Gastrocnemius medialis (tissue), 4 donors: ENCODE measurements around the gene SLC28A2.

Experiments used
- POLR2A ChIP-seq, 2 donors: fragments of 450-650 bp; IDR thresholded peaks; one replicate each; pipeline ENCODE4 v1.6.1; 2017; ENCODE audit warnings: antibody characterized with exemption in 2 of 2, mild to moderate bottlenecking in 2 of 2, moderate library complexity in 2 of 2
- TF ChIP-seq, protein P1 (sequence below), 5 experiments: fragments of 450-650 bp in 3 of 5; fragments of 200-600 bp in 2 of 5; sonication (generic) in 2 of 5; IDR thresholded peaks in 4 of 5; conservative IDR thresholded peaks in 1 of 5; 1 replicate in 4 of 5; 2 replicates in 1 of 5; pipeline ENCODE4 v1.5.1; 2016 to 2019; ENCODE audit warnings: antibody characterized with exemption in 5 of 5, mild to moderate bottlenecking in 3 of 5, moderate library complexity in 3 of 5

- TF ChIP-seq, protein P1, sequence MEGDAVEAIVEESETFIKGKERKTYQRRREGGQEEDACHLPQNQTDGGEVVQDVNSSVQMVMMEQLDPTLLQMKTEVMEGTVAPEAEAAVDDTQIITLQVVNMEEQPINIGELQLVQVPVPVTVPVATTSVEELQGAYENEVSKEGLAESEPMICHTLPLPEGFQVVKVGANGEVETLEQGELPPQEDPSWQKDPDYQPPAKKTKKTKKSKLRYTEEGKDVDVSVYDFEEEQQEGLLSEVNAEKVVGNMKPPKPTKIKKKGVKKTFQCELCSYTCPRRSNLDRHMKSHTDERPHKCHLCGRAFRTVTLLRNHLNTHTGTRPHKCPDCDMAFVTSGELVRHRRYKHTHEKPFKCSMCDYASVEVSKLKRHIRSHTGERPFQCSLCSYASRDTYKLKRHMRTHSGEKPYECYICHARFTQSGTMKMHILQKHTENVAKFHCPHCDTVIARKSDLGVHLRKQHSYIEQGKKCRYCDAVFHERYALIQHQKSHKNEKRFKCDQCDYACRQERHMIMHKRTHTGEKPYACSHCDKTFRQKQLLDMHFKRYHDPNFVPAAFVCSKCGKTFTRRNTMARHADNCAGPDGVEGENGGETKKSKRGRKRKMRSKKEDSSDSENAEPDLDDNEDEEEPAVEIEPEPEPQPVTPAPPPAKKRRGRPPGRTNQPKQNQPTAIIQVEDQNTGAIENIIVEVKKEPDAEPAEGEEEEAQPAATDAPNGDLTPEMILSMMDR (IDR thresholded peaks at IDR 0.05 in 4 of 5, conservative IDR thresholded peaks at IDR 0.05 in 1 of 5) = no peak
- no peak for TF ChIP-seq POLR2A (IDR thresholded peaks at IDR 0.05)
Measured at GRCh38 chr15:45221053-45221599, 30.9 kb upstream of the SLC28A2 start.
